Iris pigment epithelial cell (primary cell): ENCODE results near the gene AXIN1.
"Not testable (repeated sequence)": the region's sequence is repeated elsewhere in the genome, so short reads cannot be mapped to it uniquely, and the experiment has no call there.

ENCODE experiments used
- DNase-seq: peaks from one replicate; pipeline ENCODE4 v3.0.0-alpha.2; 2011; ENCODE audit warnings: low read depth

The AXIN1 gene

DNA sequence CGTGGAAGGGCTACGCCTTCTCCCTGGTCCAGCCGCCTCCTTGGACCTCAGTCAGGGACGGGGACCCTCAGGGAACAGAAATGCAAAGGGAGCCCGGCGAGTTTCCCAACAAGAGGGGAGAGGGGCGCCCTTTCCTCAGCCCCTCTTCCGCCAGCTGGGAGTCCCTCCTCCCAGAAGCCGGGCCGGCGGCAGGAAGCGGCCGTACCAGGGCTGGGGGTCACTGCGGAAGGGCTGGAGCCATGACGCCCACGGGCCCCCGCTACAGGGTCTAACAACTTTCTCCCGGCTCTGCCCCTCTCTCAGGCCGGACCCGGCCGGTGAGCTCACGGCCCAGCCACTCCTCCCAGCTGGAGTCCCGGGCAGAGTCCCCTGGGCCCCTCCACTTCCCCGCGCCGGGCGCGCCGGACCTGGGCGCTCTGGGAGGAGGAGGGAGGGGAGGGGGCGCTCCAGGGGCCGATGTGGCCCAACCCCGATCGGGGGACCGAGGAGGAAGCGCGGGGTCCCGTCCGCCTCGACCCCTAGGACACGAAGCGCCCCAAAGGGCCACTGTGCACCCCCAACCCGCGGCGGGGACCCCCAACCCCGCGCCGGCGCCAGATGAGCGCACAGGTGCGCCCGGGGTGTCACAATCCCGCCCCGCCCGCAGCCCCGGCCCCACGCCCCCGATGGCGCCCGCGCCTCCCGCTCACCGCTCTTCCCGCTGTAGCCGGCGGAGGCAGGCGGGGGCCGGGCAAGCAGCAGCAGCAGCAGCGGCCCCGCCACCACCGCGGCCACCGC lies 28.7 kb upstream of the AXIN1 start:
- no peak for DNase-seq

DNA sequence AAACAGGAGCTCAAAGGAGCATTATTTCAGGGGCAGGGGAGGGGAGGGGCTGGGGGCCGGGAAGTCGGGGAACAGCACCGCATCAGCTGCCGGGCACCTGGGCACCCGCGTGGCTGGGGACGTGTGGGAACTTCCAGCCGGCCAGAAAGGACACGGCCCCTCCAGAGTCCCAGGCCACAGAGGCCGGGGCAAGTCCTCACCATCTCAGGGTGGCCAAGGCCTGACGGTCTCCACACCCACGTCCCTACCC lies 28.2 kb upstream of the AXIN1 start:
- no peak for DNase-seq

DNA sequence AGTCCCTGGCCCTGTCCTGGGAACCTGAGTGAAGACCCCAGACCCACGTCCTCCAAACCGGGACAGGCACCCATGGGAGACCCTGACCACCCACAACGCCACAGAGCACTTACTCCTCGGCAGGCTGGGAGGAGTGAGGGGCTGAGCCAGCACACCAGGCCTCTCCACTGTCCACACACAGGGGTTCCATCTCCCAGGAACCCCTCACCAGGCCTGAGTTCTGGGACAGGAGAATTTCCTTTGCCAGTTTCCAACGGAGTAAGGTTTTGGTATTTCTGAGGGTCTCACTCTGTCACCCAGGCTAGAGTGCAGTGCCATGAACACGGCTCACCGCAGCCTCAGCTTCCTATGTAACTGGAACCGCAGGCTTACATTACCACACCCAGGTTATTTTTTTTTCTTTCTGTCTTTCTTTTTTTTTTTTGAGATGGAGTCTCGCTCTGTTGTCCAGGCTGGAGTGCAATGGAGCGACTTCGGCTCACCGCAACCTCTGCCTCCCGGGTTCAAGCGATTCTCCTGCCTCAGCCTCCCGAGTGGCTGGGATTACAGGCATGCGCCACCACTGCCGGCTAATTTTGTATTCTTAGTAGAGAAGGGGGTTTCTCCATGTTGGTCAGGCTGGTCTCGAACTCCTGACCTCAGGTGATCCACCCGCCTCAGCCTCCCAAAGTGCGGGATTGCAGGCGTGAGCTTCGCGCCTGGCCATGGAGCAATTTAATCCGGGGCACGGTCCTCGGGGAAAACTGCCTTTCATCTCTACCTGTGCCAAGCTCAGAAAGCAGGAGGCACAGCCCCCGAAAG lies 27.6 kb upstream of the AXIN1 start:
- DNase-seq: no peak

- no peak for DNase-seq
These were observed 26.8 kb upstream of the AXIN1 start for GRCh38 chr16:379183-379960.

GRCh38 chr16:378821-379182 lies 26.3 kb upstream of the AXIN1 start:
- DNase-seq: no peak

DNA sequence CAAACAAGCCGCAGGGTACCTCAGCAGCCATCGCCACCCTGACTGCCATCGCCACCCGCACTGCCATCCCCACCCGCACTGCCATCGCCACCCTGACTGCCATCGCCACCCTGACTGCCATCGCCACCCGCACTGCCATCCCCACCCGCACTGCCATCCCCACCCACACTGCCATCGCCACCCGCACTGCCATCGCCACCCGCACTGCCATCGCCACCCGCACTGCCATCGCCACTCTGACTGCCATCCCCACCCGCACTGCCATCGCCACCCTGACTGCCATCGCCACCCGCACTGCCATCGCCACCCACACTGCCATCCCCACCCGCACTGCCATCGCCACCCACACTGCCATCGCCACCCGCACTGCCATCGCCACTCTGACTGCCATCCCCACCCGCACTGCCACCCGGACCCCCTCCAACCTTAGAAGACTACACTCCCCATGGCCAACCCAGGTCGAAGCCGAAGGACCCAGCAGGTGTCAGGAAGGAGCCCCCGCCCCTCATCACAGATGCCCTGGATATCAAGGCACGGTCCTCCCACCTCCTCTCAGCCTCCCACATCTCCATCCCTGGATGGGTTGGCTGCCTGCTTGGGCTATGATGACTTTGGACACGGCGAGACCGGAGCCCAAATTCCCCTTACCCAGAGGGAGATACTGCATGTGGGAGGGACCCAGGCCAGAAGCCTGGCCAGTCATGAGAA lies 25.7 kb upstream of the AXIN1 start:
- DNase-seq: not testable (repeated sequence)

DNA sequence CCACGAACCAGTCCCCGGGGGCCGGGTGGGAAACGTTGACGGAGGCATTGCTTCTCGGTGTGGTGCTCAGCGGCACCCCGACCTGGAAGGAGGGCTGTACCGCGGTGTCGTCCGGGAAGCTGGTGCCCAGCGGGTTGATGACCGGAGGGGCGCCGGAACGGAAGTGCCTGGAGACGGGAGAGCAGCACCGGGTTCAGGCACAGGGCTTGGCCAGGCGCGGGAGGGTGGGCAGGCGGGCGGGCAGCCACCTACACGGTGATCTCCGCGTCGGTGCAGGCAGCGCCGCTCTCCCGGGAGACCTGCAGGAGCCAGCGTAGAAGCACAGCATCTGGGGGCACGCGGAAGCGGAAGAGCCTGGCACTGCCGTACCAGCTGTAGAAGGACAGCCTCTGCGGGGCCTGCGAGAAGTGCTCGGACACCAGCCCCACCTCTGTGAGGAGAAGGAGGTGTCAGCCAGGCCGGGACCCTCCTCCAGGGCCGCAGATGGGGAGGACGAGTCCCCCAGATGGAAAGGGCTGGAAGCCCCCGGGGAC lies 25.0 kb upstream of the AXIN1 start:
- DNase-seq: no peak

DNA sequence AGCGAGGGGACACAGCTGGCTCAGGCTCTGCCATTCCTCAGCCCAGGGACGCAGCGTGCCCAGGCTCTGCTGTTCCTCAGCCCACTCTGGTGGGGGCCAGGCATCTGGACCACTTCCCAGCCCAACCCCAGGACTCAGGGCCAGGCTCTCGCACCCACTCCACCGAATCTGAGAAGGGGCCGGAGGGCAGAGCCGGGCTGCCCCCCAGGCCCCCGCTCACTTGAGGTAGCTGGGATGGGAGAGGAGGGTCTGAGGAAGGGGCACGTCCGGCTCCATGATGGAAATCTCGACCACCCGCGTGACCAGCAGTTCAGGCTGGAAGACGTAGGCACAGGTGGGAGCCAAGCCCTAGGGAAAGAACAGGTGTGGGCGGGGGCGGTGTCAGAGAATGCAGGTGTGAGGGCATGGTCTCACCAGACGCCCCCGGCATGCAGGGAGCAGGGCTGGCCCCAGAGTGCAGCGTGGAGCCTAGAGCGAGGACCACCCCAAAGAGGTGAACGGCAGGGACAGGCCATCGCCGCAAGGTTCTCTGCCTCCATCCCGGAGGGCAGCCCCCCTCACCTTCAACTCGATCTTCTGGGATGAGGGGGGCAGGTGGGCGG lies 24.4 kb upstream of the AXIN1 start:
- no peak for DNase-seq

- no peak for DNase-seq
These were observed 23.6 kb upstream of the AXIN1 start for GRCh38 chr16:375927-376816.

DNA sequence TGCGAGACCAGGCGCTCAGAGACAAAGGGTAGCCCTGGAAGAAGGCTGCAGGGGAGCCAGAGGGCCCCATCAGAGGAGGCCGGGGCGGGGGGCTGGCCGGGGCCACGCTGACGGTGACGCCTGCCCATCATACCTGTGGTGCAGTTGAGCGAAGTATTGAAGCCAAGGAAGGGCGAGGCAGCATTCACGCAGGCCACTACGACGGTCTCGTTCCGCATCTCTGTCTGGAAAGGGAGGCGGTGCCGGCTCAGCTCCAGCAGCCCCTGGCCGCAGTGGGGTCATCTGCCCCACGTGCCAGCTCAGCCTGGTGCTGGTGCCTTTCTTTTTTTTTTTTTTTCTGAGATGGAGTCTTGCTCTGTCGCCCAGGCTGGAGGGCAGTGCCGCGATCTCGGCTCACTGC lies 22.7 kb upstream of the AXIN1 start:
- DNase-seq: no peak

- DNase-seq: no peak
These were observed 22.0 kb upstream of the AXIN1 start for GRCh38 chr16:374616-374926.

GRCh38 chr16:373848-374615 lies 21.5 kb upstream of the AXIN1 start:
- no peak for DNase-seq

GRCh38 chr16:373020-373598 lies 20.6 kb upstream of the AXIN1 start:
- DNase-seq: no peak

GRCh38 chr16:372302-372983 lies 19.9 kb upstream of the AXIN1 start:
- no peak for DNase-seq

DNA sequence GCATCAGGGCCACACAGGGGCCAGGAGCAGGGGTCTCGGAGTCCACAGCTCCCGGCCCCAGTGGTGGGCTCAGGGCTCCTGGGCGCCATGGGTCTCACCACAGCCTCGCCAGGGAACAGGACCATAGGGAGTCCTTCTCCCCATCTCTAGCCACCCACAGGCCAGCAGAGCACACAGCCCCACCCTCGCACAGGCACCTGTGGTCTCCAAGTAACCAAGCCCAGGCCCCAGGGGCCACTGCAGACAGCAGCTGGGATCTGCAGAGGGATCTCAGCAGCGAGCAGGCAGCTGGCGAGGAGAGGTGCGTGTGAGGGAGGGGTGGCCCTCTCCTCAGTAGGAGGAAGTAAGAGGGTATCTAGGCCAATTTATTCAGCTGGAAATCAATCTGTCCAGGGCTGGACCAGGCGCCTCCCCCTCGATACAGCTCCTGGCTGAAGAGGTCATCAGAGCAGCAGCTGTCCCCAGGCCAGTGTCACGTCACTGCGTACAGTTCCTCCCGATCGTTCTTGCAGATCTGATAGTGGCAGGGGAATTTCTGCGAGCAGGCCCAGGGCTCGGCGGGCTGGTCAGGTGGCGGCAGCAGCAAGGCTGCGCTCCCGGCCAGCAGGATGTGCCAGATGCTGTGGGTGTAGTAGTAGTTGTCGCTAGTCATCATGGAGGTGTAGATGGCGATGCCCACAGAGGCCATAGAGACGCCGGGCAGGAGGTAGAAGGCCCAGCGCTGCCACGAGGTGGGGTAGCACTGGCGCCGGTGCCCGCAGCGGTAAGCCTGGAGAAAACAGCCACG lies 19.2 kb upstream of the AXIN1 start:
- DNase-seq: no peak

DNA sequence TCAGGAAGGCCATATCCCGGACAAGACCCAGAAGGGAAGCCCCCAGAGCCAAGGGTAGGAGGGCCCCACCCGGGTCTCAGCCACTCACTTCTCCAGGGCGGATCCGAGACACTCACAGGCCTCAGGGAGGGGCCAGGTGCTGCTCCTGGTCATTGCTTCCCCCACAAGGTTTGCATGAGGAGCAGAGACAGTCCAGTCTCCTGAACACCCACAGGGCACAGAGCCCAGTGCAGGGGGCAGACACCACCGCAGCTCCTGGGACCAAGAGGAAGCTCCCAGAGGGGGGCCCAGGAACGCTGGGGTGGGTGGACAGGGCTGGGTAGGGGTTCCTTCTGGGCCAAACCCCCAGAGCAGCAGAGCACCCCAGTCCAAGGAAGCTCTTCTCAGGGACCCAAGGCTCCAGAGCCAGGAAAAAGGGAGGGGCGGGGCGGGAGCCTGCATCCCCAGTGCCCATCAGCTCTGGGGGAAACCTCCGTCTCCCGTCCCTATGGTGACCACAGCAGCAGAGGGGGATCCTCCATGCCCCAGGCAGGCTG lies 18.5 kb upstream of the AXIN1 start:
- DNase-seq: no peak

GRCh38 chr16:370443-370842 lies 17.9 kb upstream of the AXIN1 start, which contains the start of gene MRPL28:
MRPL28 (minus strand) TSS chr16:370538; CDS start chr16:370218, 320 bp downstream.
- peak; percentile 97 for DNase-seq

DNA sequence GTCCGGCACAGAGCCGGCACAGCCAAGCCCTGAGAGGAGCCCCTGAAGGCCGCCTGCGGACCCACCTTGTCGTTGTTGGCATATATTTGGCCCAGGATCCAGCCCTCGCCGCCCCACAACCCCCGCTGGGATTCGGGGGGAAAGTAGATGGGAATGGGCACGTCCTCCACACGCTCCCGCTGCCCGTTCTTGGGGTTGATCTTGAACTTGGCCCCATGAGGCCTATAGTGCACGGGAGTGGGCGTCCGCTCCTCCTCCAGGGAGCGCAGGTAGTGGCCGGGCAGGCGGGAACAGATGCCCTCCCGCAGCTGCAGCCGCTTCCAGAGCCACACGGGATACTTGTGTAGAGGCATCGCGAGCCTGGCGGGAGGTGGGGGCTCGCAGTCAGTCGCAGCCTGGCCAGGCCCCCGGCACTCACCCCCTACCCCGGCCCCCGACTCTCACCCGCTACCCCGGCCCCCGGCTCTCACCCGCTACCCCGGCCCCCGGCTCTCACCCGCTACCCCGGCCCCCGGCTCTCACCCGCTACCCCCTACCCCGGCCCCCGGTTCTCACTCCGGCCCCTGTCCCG lies 17.4 kb upstream of the AXIN1 start:
- peak; percentile 41 for DNase-seq
